GM12878 (cell line): ENCODE measurements around the gene ZDHHC11. TPM values are rescaled to one million over a fixed set of nuclear protein-coding genes. Genes with fewer than 3 reads are reported as not detected.
A peak's percentile ranks its signal among the peaks of the same experiment; 100 is the strongest.

Source experiments
- ATAC-seq: fragments of 200-7000 bp; cut with Tn5 transposase; 3 replicates; pipeline ENCODE4 v1.9.1; 2020; ENCODE audit warnings: mild to moderate bottlenecking, moderate library complexity
- BruUV-seq: library from RNA; stranded (reverse); fragments of 400-500 nt; replicated peaks from 2 replicates; lab custom pipeline; 2021; lab: Mats Ljungman, UMichigan
- CTCF ChIA-PET: fragments of 300-600 bp; sonication (Branson Sonifier 250); formaldehyde crosslinking; extraction: SDS; loops from one replicate; lab custom pipeline; 2021; ENCODE audit warnings: inconsistent platforms; lab: Yijun Ruan, JAX
- POLR2A ChIA-PET: fragments of 350-600 bp; formaldehyde crosslinking; extraction: SDS; loops from one replicate; lab custom pipeline; 2021; ENCODE audit warnings: inconsistent platforms; lab: Charles Lee
- RAD21 ChIA-PET: fragments of 300-600 bp; sonication (Branson Sonifier 250); formaldehyde crosslinking; loops from one replicate; lab custom pipeline; 2023; ENCODE audit warnings: antibody characterized with exemption; ENCODE audit not compliant: unreplicated experiment; lab: Charles Lee
- SMC1A ChIA-PET: fragments of 300-600 bp; sonication (Branson Sonifier 250); formaldehyde crosslinking; loops from one replicate; lab custom pipeline; 2023; ENCODE audit not compliant: unreplicated experiment, uncharacterized antibody; lab: Charles Lee
- DNase-seq: peaks from one replicate; pipeline ENCODE4 v3.0.0-alpha.2; 2011; ENCODE audit warnings: low read depth, low spot score
- FAIRE-seq: peaks from 3 replicates; lab custom pipeline; 2011; peaks lifted over from hg19 to GRCh38; lab: Jason Lieb, UNC
- H2AFZ ChIP-seq: 2 replicates; pipeline ENCODE4 v1.6.0; 2011; ENCODE audit warnings: low read depth, low read length, control low read depth; ENCODE audit not compliant: control insufficient read depth
- H3K27ac ChIP-seq: 2 replicates; pipeline ENCODE4 v1.5.1; 2011; ENCODE audit warnings: control low read depth; ENCODE audit not compliant: control insufficient read depth, insufficient read depth
- H3K27me3 ChIP-seq, 2 experiments: replicated peaks in 1 of 2; 2 replicates each; pipeline versions ENCODE4 v1.6.0 to v1.6.1; 2011; ENCODE audit warnings: low read length in 1 of 2; ENCODE audit not compliant: control insufficient read depth in 2 of 2, insufficient read depth in 2 of 2
- H3K36me3 ChIP-seq, 2 experiments: 2 replicates each; pipeline ENCODE4 v1.5.1; 2011; ENCODE audit warnings: low read length in 1 of 2; ENCODE audit not compliant: control insufficient read depth in 2 of 2, insufficient read depth in 2 of 2
- H3K4me1 ChIP-seq: 2 replicates; pipeline ENCODE4 v1.6.1; 2011; ENCODE audit warnings: mild to moderate bottlenecking, low read length, moderate library complexity, mixed read lengths; ENCODE audit not compliant: control insufficient read depth, insufficient read depth
- H3K4me2 ChIP-seq: 2 replicates; pipeline ENCODE4 v1.6.0; 2011; ENCODE audit warnings: control low read depth; ENCODE audit not compliant: control insufficient read depth, insufficient read depth
- H3K4me3 ChIP-seq: fragments of 200-600 bp; sonication (generic); 2 replicates; pipeline ENCODE4 v1.5.1; 2016
- H3K79me2 ChIP-seq: 2 replicates; pipeline ENCODE4 v1.6.0; 2011; ENCODE audit warnings: low read length; ENCODE audit not compliant: control insufficient read depth, insufficient read depth
- H3K9ac ChIP-seq: 2 replicates; pipeline ENCODE4 v1.8.0; 2011; ENCODE audit warnings: low read length, control low read depth, mixed read lengths; ENCODE audit not compliant: control insufficient read depth, insufficient read depth
- H3K9me3 ChIP-seq: replicated peaks from 3 replicates; pipeline ENCODE4 v1.5.1; 2011; ENCODE audit warnings: mild to moderate bottlenecking, low read length; ENCODE audit not compliant: control insufficient read depth, insufficient read depth
- H4K20me1 ChIP-seq: 2 replicates; pipeline ENCODE4 v1.6.0; 2011; ENCODE audit not compliant: control insufficient read depth, insufficient read depth
- CREM ChIP-seq: IDR thresholded peaks from 2 replicates; pipeline ENCODE4 v1.6.1; 2014; ENCODE audit warnings: antibody characterized with exemption, low read depth
- POLR2A ChIP-seq: IDR thresholded peaks from 2 replicates; pipeline ENCODE4 v1.6.1; 2011; ENCODE audit warnings: low read depth, mild to moderate bottlenecking, low read length
- POLR2AphosphoS5 ChIP-seq: IDR thresholded peaks from 2 replicates; pipeline ENCODE4 v1.6.1; 2011; ENCODE audit warnings: mild to moderate bottlenecking, low read length, inconsistent platforms
- SUPT20H ChIP-seq: IDR thresholded peaks from 2 replicates; pipeline ENCODE4 v1.6.1; 2011; ENCODE audit warnings: low read depth, mild to moderate bottlenecking, low read length, moderate library complexity, borderline replicate concordance; ENCODE audit not compliant: control insufficient read depth
- WGBS: methylation state at CpG from one replicate; pipeline ENCODE4 v1.1.6; 2016; ENCODE audit warnings: low lambda C conversion rate; ENCODE audit not compliant: insufficient replicate concordance, insufficient coverage; ENCODE audit errors: missing lambda C conversion rate; 5-methylcytosine and 5-hydroxymethylcytosine counted together
- in situ Hi-C: fragments of 300-500 bp; cut with MboI; formaldehyde crosslinking; loops from 9 replicates; pipeline ENCODE4 v1.14.3; 2018; ENCODE audit warnings: mixed read lengths
- intact Hi-C: fragments of 100-400 bp; cut with micrococcal nuclease; formaldehyde crosslinking; loops from one replicate; pipeline ENCODE4 v1.14.2; 2022; ENCODE audit not compliant: unreplicated experiment
- polyA plus RNA-seq, 11 experiments: library from polyadenylated mRNA; depleted of rRNA in 4 of 11; unstranded in 6 of 11; stranded (reverse) in 5 of 11; fragments of >200 nt; fragmentation: Nextera tagmentation in 4 of 11; fragmentation: Illumina TruSeq in 1 of 11; extraction: Ambion mirVana in 4 of 11; extraction: Trizol in 1 of 11; gene quantifications; 1 replicate in 1 of 11; 2 replicates in 10 of 11; pipeline versions ENCODE4 v1.2.1 to v1.2.3, GENCODE V29; 2011 to 2016; ENCODE audit warnings: inconsistent platforms in 2 of 11, missing spikeins in 2 of 11, low read depth in 1 of 11
- total RNA-seq, 4 experiments: library from RNA; depleted of rRNA in 3 of 4; stranded (reverse); fragments of >200 nt in 3 of 4; fragmentation: Illumina TruSeq in 1 of 4; extraction: Trizol in 1 of 4; gene quantifications; 2 replicates each; pipeline versions ENCODE4 v1.2.1 to v1.2.3, GENCODE V29; 2013 to 2021

The ZDHHC11 gene
- total and polyA plus RNA-seq, 10 of the 15 experiments (the other 5 are each of a cell fraction or from before 2014, with no cell fraction given), result 0.04 to 1.4 (median 0.30) TPM

DNA sequence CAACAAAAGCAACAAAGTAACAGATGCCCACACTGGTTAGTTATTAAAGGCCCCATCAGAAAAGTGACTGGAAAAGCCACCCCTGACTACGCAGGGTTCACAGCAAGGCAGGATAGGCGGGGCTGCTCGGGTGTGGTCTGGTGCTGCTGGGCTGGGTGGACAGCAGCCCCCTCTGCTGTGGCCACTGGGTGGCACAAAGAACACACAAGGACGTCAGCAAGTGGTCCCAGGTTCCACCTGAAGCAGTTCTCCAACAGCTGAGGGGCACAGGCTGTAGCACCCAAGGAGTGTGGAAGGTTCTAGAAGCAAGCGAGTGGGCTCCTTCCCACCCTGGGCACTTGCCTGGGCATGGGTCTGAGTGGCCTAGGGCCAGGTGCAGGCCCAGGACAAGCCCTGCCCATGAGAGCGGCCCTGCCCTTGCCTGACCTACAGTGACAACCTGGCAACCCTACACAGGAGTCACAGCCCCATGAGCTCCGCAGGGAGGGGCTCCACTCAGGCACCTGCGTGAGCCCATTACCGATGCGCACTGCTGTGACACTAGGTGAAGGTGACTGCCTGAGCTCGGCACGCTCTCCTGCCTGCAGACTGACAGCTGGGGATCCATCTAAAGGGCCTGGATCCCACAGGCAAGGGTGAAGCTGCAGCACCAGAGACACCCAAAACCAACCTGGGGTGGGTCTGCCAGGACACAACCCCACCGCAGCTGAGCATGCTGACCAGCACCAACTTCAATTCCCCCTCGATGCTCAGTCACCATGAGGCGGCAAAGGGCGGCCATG lies 33.8 kb upstream of the ZDHHC11 start:
- POLR2A ChIA-PET, result no interaction called here
- H3K4me3 ChIP-seq, result no peak overlapping the region
- SMC1A ChIA-PET, result no interaction called here
- peaks cover 48 to 64% of the 10 kb centered on the region in 2 experiments for H3K36me3 ChIP-seq
- intact Hi-C loops, result no loop called here
- H3K4me1 ChIP-seq, result no peaks in the 10 kb centered on the region
- H2AFZ ChIP-seq, result no peak overlapping the region
- 99% methylated on average over 16 of the region's 16 CpGs for WGBS
- CTCF ChIA-PET, result no interaction called here
- FAIRE-seq (no peak), ATAC-seq (no peak), DNase-seq (no peak)
- RAD21 ChIA-PET, result no interaction called here
- H3K9me3 ChIP-seq, result no peaks in the 10 kb centered on the region; the same call in 2 of the 3 replicates
- H4K20me1 ChIP-seq, result peaks cover 5% of the 10 kb centered on the region; the same call in 1 of the 2 replicates
- no TSS peak for BruUV-seq
- TF ChIP-seq CREM (no peak), POLR2AphosphoS5 (peak; percentile 23; the same call in 1 of the 2 replicates)
- TF ChIP-seq, all 136 proteins: peak for 1
- Histone ChIP-seq H3K27me3 (no peaks in the 10 kb centered on the region), H3K4me2 (no peak overlapping the region), H3K79me2 (peaks cover 4% of the 10 kb centered on the region; the same call in 1 of the 2 replicates), H3K9ac (no peak overlapping the region), H3K27ac (no peak overlapping the region)
- in situ Hi-C loops, result loop anchor here (5.0 kb wide), 1 partner anchor 572 kb away; no protein-coding TSS in a partner anchor

DNA sequence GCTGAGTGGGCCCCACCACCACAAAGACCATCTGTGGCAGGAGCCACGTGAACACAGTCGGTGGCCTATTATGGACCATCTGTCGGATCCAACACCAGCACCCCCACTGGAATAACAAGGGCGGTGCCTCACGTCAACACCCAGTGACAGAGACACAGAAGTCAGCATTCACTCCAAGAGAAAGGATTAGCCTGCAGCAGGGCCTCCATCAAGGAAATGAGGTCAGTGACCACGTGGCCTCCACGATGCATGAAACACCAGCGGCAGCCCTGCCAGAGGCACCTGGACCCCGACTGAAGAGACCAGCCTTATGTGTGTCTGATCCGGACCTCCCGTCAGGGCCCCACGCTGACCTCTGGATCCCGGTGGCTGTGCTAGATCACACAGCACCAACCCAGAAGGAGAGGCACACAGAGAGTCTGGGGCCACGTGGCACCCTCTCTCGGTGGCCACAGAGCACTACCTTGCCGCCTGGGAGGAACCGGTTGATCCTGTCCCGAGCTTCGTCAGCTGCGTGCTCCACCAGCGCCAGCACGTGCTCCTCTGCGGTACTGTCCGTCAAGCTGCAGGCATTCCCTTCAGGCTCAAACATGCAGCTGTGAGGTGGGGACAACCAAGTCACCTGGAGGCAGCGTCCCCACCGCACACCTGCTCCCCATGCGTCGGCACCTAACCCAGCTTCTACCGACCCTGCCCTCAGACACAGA lies 32.8 kb upstream of the ZDHHC11 start:
- no peak for ATAC-seq
- ChIA-PET RAD21 (no interaction called here), POLR2A (no interaction called here), CTCF (no interaction called here), SMC1A (no interaction called here)
- no peaks in the 10 kb centered on the region for H3K4me1 ChIP-seq
- TF ChIP-seq POLR2A (peak; percentile 29; the same call in 1 of the 2 replicates), SUPT20H (no peak)
- H3K27me3 ChIP-seq, result no peaks in the 10 kb centered on the region
- peaks cover 48 to 60% of the 10 kb centered on the region in 2 experiments for H3K36me3 ChIP-seq
- WGBS, result over 99% methylated on average over 22 of the region's 29 CpGs
- BruUV-seq, result no TSS peak
- intact Hi-C loops, result no loop called here
- H3K9me3 ChIP-seq, result no peaks in the 10 kb centered on the region; the same call in 2 of the 3 replicates
- peaks cover 5% of the 10 kb centered on the region; the same call in 1 of the 2 replicates for H4K20me1 ChIP-seq
- H3K4me2 ChIP-seq, result no peak overlapping the region
- H3K4me3 ChIP-seq, result no peak overlapping the region
- peaks cover 4% of the 10 kb centered on the region; the same call in 1 of the 2 replicates for H3K79me2 ChIP-seq
- no peak overlapping the region for H2AFZ ChIP-seq
- DNase-seq, result no peak
- in situ Hi-C loops, result no loop called here
- H3K9ac ChIP-seq, result no peak overlapping the region
- FAIRE-seq, result no peak
- H3K27ac ChIP-seq, result no peak overlapping the region
